ENCODE data around the gene MICAL3.
"Not testable (repeated sequence)": the region's sequence is repeated elsewhere in the genome, so short reads cannot be mapped to it uniquely, and the experiment has no call there.

The MICAL3 gene

GRCh38 chr22:17878941-17879340, 145.4 kb downstream of the MICAL3 start:
- no peak for TF ChIP-seq CTCF (conservative IDR thresholded peaks at IDR 0.05; ENCODE audit: control insufficient read depth, insufficient read depth, low read depth, low read length)
- H3K4me3 ChIP-seq (ENCODE audit: control insufficient read depth, low read depth, low read length), result no peak overlapping the region
- no peak for DNase-seq (ENCODE audit: low read depth)

- no peak for DNase-seq (ENCODE audit: low read depth)
- no peak overlapping the region for H3K4me3 ChIP-seq (ENCODE audit: control insufficient read depth, low read depth, low read length)
- TF ChIP-seq CTCF (conservative IDR thresholded peaks at IDR 0.05; ENCODE audit: control insufficient read depth, insufficient read depth, low read depth, low read length), result no peak
Observed at GRCh38 chr22:17878186-17878694, 146.1 kb downstream of the MICAL3 start.

- DNase-seq (ENCODE audit: low read depth); H3K4me3 ChIP-seq (ENCODE audit: control insufficient read depth, low read depth, low read length): not testable (repeated sequence)
Observed at GRCh38 chr22:17876878-17877855, 147.2 kb downstream of the MICAL3 start.

- TF ChIP-seq CTCF (conservative IDR thresholded peaks at IDR 0.05; ENCODE audit: control insufficient read depth, insufficient read depth, low read depth, low read length), result no peak
Observed at GRCh38 chr22:17876306-17876831, 148.0 kb downstream of the MICAL3 start.

GRCh38 chr22:17875631-17876030, 148.7 kb downstream of the MICAL3 start:
- TF ChIP-seq CTCF (conservative IDR thresholded peaks at IDR 0.05; ENCODE audit: control insufficient read depth, insufficient read depth, low read depth, low read length), result no peak
- no peak overlapping the region for H3K4me3 ChIP-seq (ENCODE audit: control insufficient read depth, low read depth, low read length)
- DNase-seq (ENCODE audit: low read depth), result no peak

More at GRCh38 chr22:17876306-17876831, 148.0 kb downstream of the MICAL3 start:
- H3K4me3 ChIP-seq (ENCODE audit: control insufficient read depth, low read depth, low read length), result no peak overlapping the region
- DNase-seq (ENCODE audit: low read depth), result no peak

GRCh38 chr22:17875156-17875555, 149.2 kb downstream of the MICAL3 start:
- no peak overlapping the region for H3K4me3 ChIP-seq (ENCODE audit: control insufficient read depth, low read depth, low read length)
- TF ChIP-seq CTCF (conservative IDR thresholded peaks at IDR 0.05; ENCODE audit: control insufficient read depth, insufficient read depth, low read depth, low read length), result no peak
- DNase-seq (ENCODE audit: low read depth), result no peak

Data from fibroblast of mammary gland (primary cell).